Peyer's patch (tissue), 4 donors: ENCODE data around the gene ARHGAP15. TPM values are rescaled to one million over a fixed set of nuclear protein-coding genes. Genes with fewer than 3 reads are reported as not detected.

Experiments used
- DNase-seq, 3 donors: peaks; one replicate each; pipeline ENCODE4 v3.0.0-alpha.2; 2017 to 2019
- H3K27ac ChIP-seq, 4 donors: fragments of 200-600 bp; sonication (generic); one replicate each; pipeline ENCODE4 v1.5.1; 2016 to 2019
- H3K27me3 ChIP-seq, 2 donors: fragments of 200-600 bp; sonication (generic); one replicate each; pipeline ENCODE4 v1.5.1; 2019
- H3K36me3 ChIP-seq, 3 donors: fragments of 200-600 bp; sonication (generic); one replicate each; pipeline ENCODE4 v1.5.1; 2016 to 2019
- H3K4me1 ChIP-seq, 4 donors: fragments of 200-600 bp; sonication (generic); one replicate each; pipeline ENCODE4 v1.5.1; 2016 to 2019
- H3K4me3 ChIP-seq, 4 donors: fragments of 200-600 bp; sonication (generic); 1 replicate in 3 of 4; 2 replicates in 1 of 4; pipeline ENCODE4 v1.5.1; 2016 to 2019; ENCODE audit warnings: mild to moderate bottlenecking in 1 of 4
- H3K9me3 ChIP-seq, 4 donors: fragments of 200-600 bp; sonication (generic); one replicate each; pipeline ENCODE4 v1.5.1; 2016 to 2019; ENCODE audit warnings: mild to moderate bottlenecking in 1 of 4
- CTCF ChIP-seq, 6 experiments: fragments of 450-650 bp in 4 of 6; fragments of 200-600 bp in 2 of 6; sonication (generic) in 1 of 6; IDR thresholded peaks; one replicate each; pipeline ENCODE4 v1.5.1; 2017 to 2019; ENCODE audit warnings: antibody characterized with exemption in 6 of 6, mild to moderate bottlenecking in 3 of 6, moderate library complexity in 1 of 6
- POLR2A ChIP-seq, 2 donors: fragments of 450-650 bp; IDR thresholded peaks; one replicate each; pipeline ENCODE4 v1.5.1; 2017; ENCODE audit warnings: antibody characterized with exemption in 2 of 2, mild to moderate bottlenecking in 2 of 2, moderate library complexity in 2 of 2
- total RNA-seq, 4 donors: library from RNA; depleted of rRNA; stranded (reverse); fragments of >200 nt; gene quantifications; one replicate each; pipeline ENCODE4 v1.1.0, GENCODE V29; 2016

Gene ARHGAP15
- total RNA-seq, 4 donors from 2014 or later: 6.7 to 203 (median 12.5) TPM

DNA sequence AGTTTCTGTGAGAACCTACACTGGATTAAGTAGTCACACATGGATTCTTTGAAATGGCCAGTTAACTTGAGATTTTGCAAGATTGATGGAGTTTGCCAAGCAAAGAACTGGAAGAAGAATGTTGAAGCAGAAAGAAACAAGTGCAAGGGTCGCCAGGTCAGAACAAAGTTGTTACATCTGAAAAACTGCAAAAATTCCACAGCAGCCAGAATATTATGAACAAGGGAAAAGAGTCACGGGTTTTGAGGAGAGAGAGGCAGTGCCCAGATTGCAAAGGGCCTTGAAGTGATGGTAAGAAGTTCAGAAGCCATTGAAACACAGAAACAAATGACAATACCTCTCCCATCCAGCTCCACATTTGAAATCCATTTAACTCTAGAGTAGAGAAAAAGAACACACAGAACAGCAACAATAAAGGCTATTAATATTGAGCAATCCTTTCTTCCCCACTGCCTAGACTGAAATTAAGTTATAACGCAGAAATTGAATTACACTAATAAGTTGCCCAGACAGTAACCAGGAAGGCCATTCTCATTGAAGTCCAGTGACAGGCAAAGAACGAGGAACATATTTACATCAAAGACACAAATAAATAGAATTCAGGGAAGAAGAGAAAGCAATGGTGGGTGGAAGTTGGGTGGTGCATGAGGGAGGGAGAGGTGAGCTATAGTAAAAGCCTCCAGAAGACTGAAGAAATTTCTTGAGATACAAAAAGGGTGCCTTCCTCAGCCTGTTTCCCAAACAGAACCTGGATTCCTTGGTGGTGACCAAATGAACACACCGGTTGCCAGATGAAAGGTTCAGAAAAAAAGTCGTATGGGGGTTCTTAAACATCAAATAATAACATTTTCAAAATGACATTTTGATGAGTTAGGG lies 80.6 kb downstream of the ARHGAP15 start:
- DNase-seq: no peak
- peaks cover 0 to 4% (median 1%) of the 10 kb centered on the region in 4 donors for H3K4me1 ChIP-seq

GRCh38 chr2:143210446-143210819 lies 81.2 kb downstream of the ARHGAP15 start:
- H3K27ac ChIP-seq: no peak overlapping the region
- no peaks in the 10 kb centered on the region for H3K36me3 ChIP-seq
- H3K4me1 ChIP-seq: peaks cover 0 to 3% (median 0%) of the 10 kb centered on the region in 4 donors
- no peak overlapping the region for H3K4me3 ChIP-seq
- TF ChIP-seq POLR2A (IDR thresholded peaks at IDR 0.05): no peak
- TF ChIP-seq CTCF (IDR thresholded peaks at IDR 0.05): no peak
- H3K9me3 ChIP-seq: no peaks in the 10 kb centered on the region
- no peak for DNase-seq
- H3K27me3 ChIP-seq: no peaks in the 10 kb centered on the region

More for the DNA sequence above, 80.6 kb downstream of the ARHGAP15 start:
- no peak overlapping the region for H3K27ac ChIP-seq
- H3K27me3 ChIP-seq: no peaks in the 10 kb centered on the region
- TF ChIP-seq POLR2A (IDR thresholded peaks at IDR 0.05): no peak
- no peak for TF ChIP-seq CTCF (IDR thresholded peaks at IDR 0.05)
- no peak overlapping the region for H3K4me3 ChIP-seq
- no peaks in the 10 kb centered on the region for H3K9me3 ChIP-seq
- no peaks in the 10 kb centered on the region for H3K36me3 ChIP-seq

DNA sequence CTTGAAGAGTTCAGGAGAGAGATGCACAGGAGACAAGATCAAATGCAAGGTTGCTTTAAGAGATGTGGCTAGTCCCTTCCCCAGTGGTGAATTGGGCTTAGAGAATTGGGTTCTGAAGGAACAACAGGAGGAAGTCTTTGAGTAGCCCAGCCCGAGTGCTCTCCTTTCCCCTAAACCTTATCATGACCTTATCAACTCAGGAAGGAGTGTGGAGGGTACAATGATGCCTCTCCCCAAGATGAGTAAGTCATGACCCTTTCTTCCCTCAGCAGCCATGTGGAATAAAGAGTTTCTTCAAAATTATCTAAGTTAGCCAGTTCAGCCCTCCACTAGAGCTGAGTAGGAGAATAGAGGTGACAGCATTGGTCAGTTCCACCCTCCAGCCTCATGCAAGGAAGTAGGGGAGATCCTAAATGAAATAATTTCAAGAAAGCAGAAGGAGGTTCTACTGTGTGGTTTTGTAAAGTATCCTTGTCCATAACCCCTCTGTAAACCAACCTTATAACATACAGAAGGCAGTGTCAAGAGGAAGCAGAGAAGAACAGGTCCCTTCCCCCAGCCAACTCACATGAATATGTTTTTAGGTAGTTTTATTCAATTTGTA lies 88.4 kb downstream of the ARHGAP15 start:
- Histone ChIP-seq H3K9me3 (no peaks in the 10 kb centered on the region), H3K27me3 (no peaks in the 10 kb centered on the region), H3K27ac (no peak overlapping the region), H3K4me3 (no peak overlapping the region), H3K36me3 (no peaks in the 10 kb centered on the region), H3K4me1 (no peaks in the 10 kb centered on the region)
- TF ChIP-seq CTCF (IDR thresholded peaks at IDR 0.05): no peak
- TF ChIP-seq POLR2A (IDR thresholded peaks at IDR 0.05): no peak
- DNase-seq: no peak

DNA sequence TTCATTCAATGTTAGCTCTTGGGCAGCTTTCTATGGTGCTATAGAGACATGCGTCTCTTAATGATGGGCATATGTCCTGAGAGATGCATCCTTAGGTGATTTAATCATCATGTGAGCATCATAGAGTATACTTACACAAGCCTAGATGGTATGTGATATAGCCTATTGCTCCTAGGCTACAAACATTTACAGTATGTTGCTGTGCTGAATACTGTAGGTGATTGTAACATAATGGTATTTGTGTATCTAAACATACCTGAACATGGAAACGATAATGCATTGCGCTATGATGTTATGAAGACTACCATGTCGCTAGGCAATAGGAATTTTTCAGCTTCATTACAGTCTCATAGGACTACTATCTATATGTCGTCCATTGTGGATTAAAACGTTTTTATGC lies 89.4 kb downstream of the ARHGAP15 start:
- Histone ChIP-seq H3K27ac (no peak overlapping the region), H3K4me1 (no peaks in the 10 kb centered on the region), H3K27me3 (no peaks in the 10 kb centered on the region), H3K9me3 (no peaks in the 10 kb centered on the region), H3K4me3 (no peak overlapping the region), H3K36me3 (no peaks in the 10 kb centered on the region)
- TF ChIP-seq CTCF (IDR thresholded peaks at IDR 0.05) (no peak), POLR2A (IDR thresholded peaks at IDR 0.05) (no peak)
- DNase-seq: no peak

DNA sequence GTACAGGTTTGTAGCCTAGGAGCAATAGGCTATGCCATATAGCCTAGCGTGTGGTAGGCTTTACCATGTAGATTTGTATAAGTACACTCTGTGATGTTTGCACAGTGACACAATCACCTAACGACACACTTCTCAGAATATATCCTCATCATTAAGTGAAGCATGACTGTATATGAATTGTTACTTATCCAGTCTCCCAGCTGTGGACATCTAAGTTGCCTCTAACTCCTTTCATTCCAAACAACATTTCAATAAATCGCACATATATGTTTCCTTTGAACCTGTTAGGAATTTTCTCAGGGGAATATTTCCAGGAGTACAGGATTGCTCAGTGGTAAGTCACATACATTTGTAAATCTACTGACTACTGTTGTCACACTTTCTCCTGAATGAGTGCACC lies 90.0 kb downstream of the ARHGAP15 start:
- Histone ChIP-seq H3K36me3 (no peaks in the 10 kb centered on the region), H3K4me1 (no peaks in the 10 kb centered on the region), H3K9me3 (no peaks in the 10 kb centered on the region), H3K27ac (no peak overlapping the region), H3K27me3 (no peaks in the 10 kb centered on the region), H3K4me3 (no peak overlapping the region)
- no peak for DNase-seq
- no peak for TF ChIP-seq POLR2A (IDR thresholded peaks at IDR 0.05)
- no peak for TF ChIP-seq CTCF (IDR thresholded peaks at IDR 0.05)
